ENCODE data around the gene GLE1. TPM values are rescaled to one million over a fixed set of nuclear protein-coding genes. Genes with fewer than 3 reads are reported as not detected.

The GLE1 gene
- total RNA-seq, 2 donors from 2014 or later, result 8.3 to 11.5 TPM

- Histone ChIP-seq H3K9me3 (no peaks in the 10 kb centered on the region), H3K4me3 (no peak overlapping the region), H3K27ac (no peak overlapping the region), H3K36me3 (replicated peaks in 1 of 2; ENCODE audit: insufficient read depth in 1 of 2, low read depth in 2 of 2) (peaks cover 0 to 33% of the 10 kb centered on the region in 2 donors), H3K27me3 (no peaks in the 10 kb centered on the region), H3K4me1 (no peaks in the 10 kb centered on the region)
- DNase-seq (no peak), ATAC-seq (no peak)
- no peak for TF ChIP-seq POLR2A (IDR thresholded peaks at IDR 0.05)
- TF ChIP-seq, protein P1, sequence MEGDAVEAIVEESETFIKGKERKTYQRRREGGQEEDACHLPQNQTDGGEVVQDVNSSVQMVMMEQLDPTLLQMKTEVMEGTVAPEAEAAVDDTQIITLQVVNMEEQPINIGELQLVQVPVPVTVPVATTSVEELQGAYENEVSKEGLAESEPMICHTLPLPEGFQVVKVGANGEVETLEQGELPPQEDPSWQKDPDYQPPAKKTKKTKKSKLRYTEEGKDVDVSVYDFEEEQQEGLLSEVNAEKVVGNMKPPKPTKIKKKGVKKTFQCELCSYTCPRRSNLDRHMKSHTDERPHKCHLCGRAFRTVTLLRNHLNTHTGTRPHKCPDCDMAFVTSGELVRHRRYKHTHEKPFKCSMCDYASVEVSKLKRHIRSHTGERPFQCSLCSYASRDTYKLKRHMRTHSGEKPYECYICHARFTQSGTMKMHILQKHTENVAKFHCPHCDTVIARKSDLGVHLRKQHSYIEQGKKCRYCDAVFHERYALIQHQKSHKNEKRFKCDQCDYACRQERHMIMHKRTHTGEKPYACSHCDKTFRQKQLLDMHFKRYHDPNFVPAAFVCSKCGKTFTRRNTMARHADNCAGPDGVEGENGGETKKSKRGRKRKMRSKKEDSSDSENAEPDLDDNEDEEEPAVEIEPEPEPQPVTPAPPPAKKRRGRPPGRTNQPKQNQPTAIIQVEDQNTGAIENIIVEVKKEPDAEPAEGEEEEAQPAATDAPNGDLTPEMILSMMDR (IDR thresholded peaks at IDR 0.05), result no peak
- WGBS, 2 donors, result 82 to 90% methylated on average over 4 of the region's 4 CpGs
- intact Hi-C loops (cut with DNase I), result no loop called here
These were observed 24.7 kb downstream of the GLE1 start for GRCh38 chr9:128529191-128529590.

GRCh38 chr9:128532581-128532980 lies 28.1 kb downstream of the GLE1 start:
- ATAC-seq, result no peak
- H3K27me3 ChIP-seq, result no peaks in the 10 kb centered on the region
- no peaks in the 10 kb centered on the region for H3K9me3 ChIP-seq
- no peaks in the 10 kb centered on the region for H3K4me1 ChIP-seq
- no peak for TF ChIP-seq POLR2A (IDR thresholded peaks at IDR 0.05)
- TF ChIP-seq, protein P1 (IDR thresholded peaks at IDR 0.05), result no peak
- no peak for DNase-seq
- H3K36me3 ChIP-seq (replicated peaks in 1 of 2; ENCODE audit: insufficient read depth in 1 of 2, low read depth in 2 of 2), result peaks cover 0 to 24% of the 10 kb centered on the region in 2 donors
- intact Hi-C loops (cut with DNase I), result no loop called here
- WGBS, 2 donors, result 93 to 97% methylated on average over 4 of the region's 4 CpGs
- no peak overlapping the region for H3K27ac ChIP-seq
- H3K4me3 ChIP-seq, result no peak overlapping the region

DNA sequence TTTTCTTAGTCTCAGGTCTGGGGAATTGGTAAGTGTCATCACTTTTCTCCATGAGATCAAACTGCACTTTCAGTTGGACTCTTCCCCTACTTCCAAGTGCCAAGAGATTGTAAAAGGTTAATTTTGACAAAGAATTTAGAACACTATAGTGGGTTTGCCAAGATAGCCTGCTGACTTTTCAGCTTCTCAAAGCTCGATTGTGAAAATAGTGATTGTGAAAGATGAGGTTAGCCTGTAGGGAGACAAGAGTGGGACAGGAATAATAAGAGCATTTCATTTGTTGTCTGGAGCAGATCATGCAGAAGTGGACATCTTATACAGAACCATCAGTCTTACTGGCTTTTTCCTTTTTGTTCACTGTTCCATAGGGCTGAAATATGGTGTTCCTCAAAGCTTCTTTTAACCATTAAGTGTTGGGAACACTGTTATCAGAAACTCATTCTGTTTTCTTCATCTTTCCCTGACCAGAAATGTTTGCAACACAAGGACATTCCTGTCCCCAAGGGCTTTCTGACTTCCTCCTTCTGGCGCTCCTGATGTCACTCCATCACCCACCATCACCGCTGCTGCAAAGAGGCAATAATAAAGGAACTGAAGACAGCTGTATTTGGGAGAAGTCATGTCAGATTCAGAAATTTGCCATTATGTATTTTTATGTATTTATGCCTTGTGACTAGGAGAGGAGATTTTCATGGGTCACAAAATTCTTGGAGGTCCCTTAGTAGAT lies 36.3 kb downstream of the GLE1 start:
- H3K27me3 ChIP-seq, result no peaks in the 10 kb centered on the region
- 68 to 75% methylated on average over 3 of the region's 3 CpGs for whole genome bisulfite sequencing, 2 donors
- no peak overlapping the region for H3K4me3 ChIP-seq
- peaks cover 12 to 37% of the 10 kb centered on the region in 2 donors for H3K36me3 ChIP-seq (replicated peaks in 1 of 2; ENCODE audit: insufficient read depth in 1 of 2, low read depth in 2 of 2)
- TF ChIP-seq POLR2A (IDR thresholded peaks at IDR 0.05), result no peak
- TF ChIP-seq, protein P1 (IDR thresholded peaks at IDR 0.05), result no peak
- no peaks in the 10 kb centered on the region for H3K4me1 ChIP-seq
- DNase-seq, result no peak
- H3K27ac ChIP-seq, result no peak overlapping the region
- intact Hi-C loops (cut with DNase I), result no loop called here
- no peaks in the 10 kb centered on the region for H3K9me3 ChIP-seq
- no peak for ATAC-seq

- Histone ChIP-seq H3K36me3 (replicated peaks in 1 of 2; ENCODE audit: insufficient read depth in 1 of 2, low read depth in 2 of 2) (peaks cover 0 to 3% of the 10 kb centered on the region in 2 donors), H3K4me3 (no peak overlapping the region), H3K27ac (no peak overlapping the region), H3K4me1 (no peaks in the 10 kb centered on the region), H3K27me3 (no peaks in the 10 kb centered on the region), H3K9me3 (no peaks in the 10 kb centered on the region)
- intact Hi-C loops (cut with DNase I), result no loop called here
- no peak for TF ChIP-seq POLR2A (IDR thresholded peaks at IDR 0.05)
- TF ChIP-seq, protein P1 (IDR thresholded peaks at IDR 0.05), result no peak
- DNase-seq (no peak), ATAC-seq (no peak)
- 72 to 76% methylated on average over 3 of the region's 3 CpGs for WGBS, 2 donors
These were observed 42.0 kb downstream of the GLE1 start for GRCh38 chr9:128546504-128546903.

DNA sequence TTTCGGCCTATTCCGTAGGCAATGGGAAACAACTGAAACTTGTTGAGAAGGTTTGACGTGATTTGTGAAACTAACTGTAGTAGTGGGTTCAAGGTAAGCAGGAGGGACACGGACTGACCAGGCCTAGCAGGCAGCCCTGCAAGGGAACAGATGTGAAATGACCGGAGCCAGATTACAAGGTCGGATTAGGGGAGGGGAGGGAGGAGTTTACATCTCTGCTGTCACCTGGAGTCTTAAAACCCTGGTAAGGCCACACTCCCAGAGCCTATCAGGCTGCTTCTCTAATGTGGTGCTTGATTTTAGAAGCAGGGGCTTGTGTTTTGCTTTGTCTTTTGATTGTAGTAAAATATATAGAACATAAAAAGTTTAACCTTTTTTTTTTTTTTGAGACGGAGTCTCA lies 44.4 kb downstream of the GLE1 start:
- no peak for DNase-seq

More for the DNA sequence above, 44.4 kb downstream of the GLE1 start:
- H3K27ac ChIP-seq, result no peak overlapping the region
- intact Hi-C loops (cut with DNase I), result no loop called here
- TF ChIP-seq, protein P1 (IDR thresholded peaks at IDR 0.05), result no peak
- TF ChIP-seq POLR2A (IDR thresholded peaks at IDR 0.05), result no peak
- no peaks in the 10 kb centered on the region for H3K9me3 ChIP-seq
- no peak for ATAC-seq
- no peaks in the 10 kb centered on the region for H3K36me3 ChIP-seq (replicated peaks in 1 of 2; ENCODE audit: insufficient read depth in 1 of 2, low read depth in 2 of 2)
- WGBS, 2 donors, result 74 to 79% methylated on average over 7 of the region's 7 CpGs
- peaks cover 12% of the 10 kb centered on the region for H3K4me1 ChIP-seq
- H3K4me3 ChIP-seq, result no peak overlapping the region
- H3K27me3 ChIP-seq, result no peaks in the 10 kb centered on the region
